GM21619 (cell line): ENCODE measurements around the gene TGFBR3.
A peak's percentile ranks its signal among the peaks of the same experiment; 100 is the strongest.

Experiments
- ATAC-seq: cut with Tn5 transposase; IDR thresholded peaks from one replicate; pipeline ENCODE4 v1.9.1; 2021; ENCODE audit not compliant: unreplicated experiment

TGFBR3 gene

DNA sequence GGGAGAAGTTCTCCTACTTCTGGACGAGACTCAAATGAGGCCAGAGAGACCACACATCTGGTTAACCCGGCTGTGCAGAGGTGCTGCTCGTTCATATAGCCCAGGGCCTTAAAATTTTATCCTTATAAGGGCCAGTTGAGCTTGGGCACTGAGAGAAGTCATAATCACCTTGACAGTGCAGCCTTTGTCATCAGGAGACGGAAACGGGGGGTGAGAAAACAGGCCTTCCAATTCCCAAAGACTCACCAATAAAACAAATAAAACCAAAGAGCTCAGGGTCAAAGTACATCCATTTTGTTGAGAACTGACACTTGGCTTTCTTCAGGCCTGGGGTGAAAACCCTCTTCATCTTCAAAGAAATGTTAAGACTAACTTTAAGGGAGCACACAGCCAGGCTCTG is 167.1 kb downstream of the TGFBR3 start:
- no peak for ATAC-seq

- no peak for ATAC-seq
These were observed 167.6 kb downstream of the TGFBR3 start for GRCh38 chr1:91718368-91718767.

DNA sequence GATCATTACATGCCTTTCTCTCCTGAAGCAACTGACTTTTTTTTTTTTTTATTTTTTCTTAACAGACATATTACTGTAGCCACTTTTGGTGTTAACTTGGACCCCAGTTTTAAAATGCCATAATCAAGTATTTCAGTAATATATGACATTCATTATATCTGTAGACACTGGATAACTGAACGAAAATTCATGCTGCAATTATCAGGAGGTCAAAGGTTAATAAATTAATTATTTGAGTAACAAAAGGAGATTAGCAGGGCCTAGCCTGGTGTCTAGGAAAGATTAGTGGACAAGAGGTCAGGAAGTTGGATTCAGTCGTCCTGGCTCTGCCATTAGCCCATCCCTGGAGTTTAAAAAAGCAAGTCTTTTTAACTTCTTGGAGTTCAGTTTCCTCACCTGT is 168.1 kb downstream of the TGFBR3 start:
- no peak for ATAC-seq

DNA sequence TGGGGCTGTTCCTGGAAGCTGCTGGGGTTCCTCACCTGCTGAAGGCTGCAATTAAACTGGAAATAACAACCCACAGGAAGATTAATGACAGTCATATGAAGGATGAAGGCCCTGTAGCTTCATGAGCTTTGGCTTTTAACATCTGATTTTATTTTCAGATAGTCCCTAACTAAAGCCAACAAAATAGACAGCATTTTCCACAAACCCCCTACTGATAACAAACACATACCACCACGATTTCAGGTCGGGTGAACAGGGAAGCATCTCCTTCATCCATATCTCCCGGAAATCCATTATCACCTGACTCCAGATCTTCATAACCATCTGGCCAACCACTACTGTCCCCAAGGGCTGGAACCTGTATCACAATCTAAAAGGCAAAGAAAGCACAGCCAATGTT is 169.6 kb downstream of the TGFBR3 start:
- ATAC-seq, result no peak

DNA sequence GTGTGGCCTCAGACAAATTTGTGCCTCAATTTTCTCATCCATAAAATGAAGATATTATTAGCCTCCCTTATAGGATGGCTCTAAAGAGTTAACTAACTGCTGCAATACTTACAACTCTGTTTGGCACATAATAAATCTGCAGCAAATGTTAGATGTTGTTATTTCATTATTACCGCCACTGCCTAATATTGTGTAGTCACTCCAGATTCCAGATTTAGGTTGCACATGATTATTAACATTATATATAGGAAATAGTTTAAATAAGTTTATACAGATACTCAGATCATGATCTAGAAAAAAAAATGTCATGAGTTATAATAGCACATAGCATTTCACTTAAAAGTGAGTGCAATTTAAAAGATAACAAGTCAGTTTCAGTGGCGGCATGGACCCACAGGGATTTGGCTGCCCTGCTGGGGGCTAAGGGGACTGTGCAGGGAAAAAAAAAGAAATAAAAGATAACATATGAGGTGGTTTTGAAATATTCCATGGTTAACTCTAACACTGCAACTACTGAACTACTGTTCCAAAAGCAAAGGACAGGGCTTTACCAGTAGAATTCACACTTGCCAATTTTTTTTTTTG is 170.4 kb downstream of the TGFBR3 start:
- ATAC-seq, result no peak

- ATAC-seq, result no peak
These were observed 171.0 kb downstream of the TGFBR3 start for GRCh38 chr1:91714867-91715381.

- peak; percentile 78 for ATAC-seq
These were observed 172.7 kb downstream of the TGFBR3 start for GRCh38 chr1:91712981-91713841.

DNA sequence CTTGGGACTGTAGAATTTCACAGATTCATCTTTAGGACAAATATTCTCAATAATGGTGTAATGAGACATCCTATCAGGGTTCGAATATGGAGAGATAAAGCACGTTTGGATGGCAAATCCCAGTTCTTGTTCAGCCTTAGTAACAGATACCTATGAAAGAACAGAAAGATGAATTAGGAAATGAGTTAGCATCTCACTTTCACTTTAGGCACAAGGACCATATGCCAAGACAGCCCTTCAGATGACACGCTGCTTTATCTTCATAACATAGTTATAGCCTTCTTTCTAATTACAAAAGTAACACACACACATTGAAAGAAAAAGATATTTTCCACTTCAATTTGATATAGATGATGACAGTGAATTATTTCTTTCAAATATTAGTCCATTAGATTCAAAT is 173.6 kb downstream of the TGFBR3 start:
- ATAC-seq, result no peak

DNA sequence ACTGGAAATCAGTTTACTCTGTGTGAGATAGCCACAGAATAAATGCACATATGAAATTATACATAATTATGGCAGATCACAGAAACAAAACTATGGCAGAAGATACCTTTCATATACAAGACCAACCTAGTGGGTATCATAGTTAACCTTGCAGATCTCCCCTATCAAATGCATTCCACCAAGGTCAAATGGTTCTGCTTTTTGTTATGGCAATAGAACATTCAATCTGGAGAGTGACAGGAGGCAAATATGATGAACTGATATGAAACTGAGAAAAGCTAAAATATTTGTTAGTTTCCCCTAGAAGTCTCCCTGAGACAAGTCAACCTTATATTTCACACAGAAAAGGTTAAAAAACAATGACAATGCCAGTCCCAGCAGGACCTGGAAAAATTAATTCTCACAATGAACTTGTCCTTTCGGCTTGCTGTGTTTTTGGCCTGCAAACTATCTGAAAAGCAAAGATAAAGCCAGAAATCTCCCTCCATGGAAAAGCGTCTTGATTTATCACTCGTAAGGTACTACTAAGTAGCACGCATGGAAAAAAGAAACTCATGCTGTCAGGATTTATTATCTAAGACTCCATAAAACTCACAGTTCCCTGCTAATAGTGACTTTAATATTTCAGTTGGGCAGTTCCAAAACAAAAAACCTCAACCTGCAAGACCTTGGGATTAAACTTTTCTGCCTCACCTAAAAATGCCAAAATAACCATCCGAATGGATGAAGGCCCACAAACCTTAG is 174.3 kb downstream of the TGFBR3 start:
- no peak for ATAC-seq

DNA sequence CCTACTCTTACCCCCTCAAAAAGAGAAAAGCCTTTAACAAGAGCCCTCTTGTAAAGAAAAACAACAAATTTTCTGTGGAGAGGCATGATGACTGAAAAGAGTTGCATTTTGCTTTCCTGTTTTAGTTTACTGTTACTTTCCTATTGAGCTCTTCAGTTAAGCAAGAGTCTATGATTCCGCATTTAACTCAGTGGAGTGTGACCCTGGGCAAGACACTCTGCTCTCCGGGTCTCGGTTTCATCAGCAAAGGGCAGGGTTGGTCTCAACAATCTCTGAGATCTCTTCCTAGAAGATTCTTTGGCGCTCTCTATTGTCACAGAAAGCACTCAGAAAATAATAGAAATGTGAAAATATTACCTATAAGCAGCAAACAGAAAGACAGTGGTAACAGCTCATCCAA is 175.7 kb downstream of the TGFBR3 start:
- ATAC-seq, result no peak

- no peak for ATAC-seq
These were observed 177.3 kb downstream of the TGFBR3 start for GRCh38 chr1:91708691-91709090.

DNA sequence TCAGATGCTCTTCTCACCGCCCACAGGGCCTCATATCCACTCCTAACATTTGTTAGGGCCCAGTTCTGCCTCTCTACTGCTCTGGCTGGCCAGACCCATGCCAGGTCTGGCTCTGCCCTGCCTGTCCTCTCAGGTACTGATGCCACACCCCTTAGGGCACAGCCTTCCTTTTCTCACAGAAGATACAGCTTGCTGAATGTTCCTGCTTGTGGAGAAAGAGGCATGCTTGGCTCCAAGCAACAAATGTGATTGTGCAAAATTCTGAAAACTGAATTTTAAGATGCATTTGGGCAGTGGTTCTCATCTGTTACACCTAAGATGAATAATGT is 178.1 kb downstream of the TGFBR3 start:
- no peak for ATAC-seq

DNA sequence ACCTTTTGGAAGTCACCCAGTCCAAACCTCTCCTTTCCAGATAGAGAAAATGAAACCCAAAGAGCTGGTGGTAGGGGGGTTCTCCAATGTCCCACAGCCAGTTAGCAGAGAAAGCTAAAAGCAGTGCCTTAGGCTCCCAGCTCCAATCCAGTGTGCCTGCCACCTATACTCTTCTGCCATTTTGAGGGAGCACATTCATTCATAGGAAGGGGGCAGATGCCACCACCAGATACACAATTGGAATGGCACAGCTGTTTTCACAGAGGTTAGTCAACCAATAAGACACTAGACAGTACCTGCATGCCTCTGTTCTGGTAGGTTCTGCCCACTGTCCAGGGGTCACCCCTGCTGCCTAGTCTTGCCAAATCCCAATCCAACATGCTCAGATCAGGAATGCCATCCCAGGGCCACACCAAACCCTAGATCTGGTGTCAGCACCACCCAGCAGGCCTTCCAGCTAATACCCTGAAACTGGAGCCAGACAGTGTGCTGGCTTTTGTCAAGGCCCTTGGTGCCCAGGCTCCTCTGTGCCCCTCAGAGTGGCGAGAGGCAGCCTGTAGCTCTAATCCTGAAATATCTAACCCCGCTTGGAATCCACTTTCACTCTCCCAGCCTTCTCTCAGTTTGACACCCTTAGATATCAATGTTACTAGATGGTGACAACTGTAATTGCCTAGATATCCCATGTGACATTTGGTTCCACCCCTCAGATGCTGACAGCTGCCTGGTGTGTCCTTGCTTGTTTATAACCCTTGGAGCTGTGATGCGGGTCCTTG is 178.6 kb downstream of the TGFBR3 start:
- no peak for ATAC-seq

DNA sequence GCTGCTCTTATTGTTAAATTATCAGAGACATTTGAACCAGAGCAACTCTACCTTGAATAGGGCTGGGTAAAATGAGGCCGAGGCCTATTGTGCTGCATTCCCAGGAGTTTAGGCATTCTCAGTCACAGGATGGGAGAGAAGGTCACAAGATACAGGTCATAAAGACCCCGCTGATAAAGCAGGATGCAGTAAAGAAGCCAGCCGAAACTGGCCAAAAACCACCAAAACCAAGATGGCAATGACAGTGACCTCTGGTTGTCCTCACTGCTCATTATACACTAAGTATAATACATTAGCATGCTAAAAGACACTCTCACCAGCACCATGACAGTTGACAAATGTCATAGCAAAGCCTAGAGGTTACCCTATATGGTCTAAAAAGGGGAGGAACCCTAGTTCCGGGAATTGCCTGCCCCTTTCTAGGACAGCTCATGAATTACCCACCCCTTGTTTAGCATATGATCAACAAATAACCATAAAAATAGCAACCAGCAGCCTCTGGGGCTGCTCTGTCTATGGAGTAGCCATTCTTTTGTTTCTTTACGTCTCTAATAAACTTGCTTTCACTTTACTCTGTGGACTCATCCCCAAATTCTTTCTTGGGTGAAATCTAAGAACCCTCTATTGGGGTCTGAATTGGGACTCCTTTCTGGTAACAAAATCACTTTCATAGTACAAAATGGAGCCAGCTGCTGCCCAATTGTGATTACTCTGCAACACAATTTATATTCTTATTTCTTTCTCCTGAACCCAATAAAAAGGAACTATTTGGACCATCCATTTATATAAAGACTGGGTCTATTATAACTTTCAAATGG is 179.6 kb downstream of the TGFBR3 start:
- ATAC-seq, result no peak

GRCh38 chr1:91704746-91705145 is 181.2 kb downstream of the TGFBR3 start:
- ATAC-seq, result no peak

DNA sequence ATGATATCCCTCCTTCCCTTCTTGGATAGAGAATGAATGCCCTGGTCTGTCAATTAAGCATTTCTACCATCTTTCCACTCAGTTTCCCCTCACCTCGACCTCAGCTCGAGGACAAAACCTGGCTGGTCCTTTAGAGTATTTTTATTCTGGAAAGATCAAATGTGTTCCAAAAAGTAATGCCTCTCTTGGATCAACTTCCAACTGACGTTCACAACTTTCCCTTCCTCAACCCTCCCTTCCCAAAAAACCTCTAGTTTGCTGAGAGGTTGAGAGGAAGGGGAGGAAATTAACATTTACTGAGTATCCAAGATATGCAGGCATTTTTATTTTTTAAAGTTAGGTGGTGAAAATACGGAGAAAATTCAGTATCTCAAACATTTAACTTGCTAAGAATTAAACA is 182.9 kb downstream of the TGFBR3 start:
- ATAC-seq, result no peak

DNA sequence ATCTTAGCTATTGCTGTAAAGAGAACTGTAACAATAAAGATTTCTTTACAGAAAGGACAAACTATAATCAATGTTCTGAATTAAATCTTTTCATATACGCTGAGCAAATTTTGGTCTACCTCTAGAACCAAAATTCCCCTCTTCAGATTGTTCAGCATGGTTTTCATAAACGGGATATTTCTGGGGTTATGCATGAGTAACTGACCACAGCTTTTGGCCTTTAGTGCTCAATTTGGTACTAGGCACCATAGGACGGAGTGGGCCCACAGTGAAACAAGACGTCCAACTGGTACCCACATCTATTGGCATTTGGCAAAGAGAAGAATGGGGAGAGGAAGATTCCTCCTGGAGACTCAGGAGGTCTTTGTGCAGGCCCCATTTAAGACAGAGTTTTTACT is 184.5 kb downstream of the TGFBR3 start:
- no peak for ATAC-seq

DNA sequence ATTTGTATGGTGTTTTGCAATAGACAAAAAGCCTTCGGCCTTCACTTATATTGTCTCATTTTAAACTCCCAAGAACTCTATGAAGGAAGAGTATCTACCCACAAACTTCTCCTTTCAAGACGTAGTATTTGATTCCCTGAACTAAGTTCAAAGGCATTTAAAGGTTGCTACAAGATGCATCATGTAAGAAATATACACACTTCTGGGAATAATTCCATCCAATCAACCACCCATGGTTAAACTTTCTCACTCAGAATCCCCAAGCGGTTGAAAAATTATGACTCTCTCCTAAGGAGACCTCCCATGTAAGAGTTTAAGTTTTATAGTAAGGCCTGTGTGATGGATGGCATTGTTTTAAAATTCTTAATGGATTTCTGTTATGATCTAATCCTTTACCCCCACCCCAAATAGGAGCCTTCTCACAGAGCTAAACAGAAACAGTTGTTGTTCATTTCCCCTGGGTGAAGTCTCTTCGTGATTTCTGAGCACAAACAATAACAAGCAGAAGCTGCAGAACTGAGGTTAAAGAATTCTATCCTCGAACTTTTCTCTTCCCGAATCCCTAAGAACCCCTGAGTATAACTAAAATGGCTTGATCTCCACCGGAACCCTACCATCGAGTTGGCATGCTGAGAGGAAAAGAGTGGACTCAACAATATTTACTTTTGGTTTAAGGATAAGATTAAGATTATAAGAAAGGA is 185.0 kb downstream of the TGFBR3 start:
- ATAC-seq, result no peak

DNA sequence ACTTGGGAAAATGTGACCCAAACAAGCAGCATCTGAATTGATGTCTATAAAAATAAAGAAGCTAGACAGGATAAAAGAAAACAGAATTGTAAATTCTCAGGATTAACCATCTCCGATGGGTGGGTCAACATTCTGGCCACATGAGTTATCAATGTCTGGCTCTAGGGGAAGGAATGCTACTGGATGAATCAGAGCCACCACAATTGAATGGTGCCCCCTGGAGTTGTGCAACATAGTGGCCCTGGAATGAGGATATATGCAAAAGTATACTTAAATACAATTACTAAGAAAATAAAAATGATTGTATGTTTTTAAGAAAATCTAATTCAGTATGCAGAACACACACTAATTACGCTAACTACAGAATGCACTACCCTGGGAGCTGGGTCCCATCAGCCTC is 185.6 kb downstream of the TGFBR3 start:
- ATAC-seq, result no peak
